RCC 7860 (cell line): ENCODE measurements around the gene LRRC59.
"Not testable (repeated sequence)": the region's sequence is repeated elsewhere in the genome, so short reads cannot be mapped to it uniquely, and the experiment has no call there.

Experiments
- DNase-seq: peaks from one replicate; pipeline ENCODE4 v3.0.0-alpha.2; 2015; ENCODE audit warnings: low spot score
- FAIRE-seq: peaks from 2 replicates; lab custom pipeline; 2012; peaks lifted over from hg19 to GRCh38; lab: Jason Lieb, UNC

LRRC59 gene

DNA sequence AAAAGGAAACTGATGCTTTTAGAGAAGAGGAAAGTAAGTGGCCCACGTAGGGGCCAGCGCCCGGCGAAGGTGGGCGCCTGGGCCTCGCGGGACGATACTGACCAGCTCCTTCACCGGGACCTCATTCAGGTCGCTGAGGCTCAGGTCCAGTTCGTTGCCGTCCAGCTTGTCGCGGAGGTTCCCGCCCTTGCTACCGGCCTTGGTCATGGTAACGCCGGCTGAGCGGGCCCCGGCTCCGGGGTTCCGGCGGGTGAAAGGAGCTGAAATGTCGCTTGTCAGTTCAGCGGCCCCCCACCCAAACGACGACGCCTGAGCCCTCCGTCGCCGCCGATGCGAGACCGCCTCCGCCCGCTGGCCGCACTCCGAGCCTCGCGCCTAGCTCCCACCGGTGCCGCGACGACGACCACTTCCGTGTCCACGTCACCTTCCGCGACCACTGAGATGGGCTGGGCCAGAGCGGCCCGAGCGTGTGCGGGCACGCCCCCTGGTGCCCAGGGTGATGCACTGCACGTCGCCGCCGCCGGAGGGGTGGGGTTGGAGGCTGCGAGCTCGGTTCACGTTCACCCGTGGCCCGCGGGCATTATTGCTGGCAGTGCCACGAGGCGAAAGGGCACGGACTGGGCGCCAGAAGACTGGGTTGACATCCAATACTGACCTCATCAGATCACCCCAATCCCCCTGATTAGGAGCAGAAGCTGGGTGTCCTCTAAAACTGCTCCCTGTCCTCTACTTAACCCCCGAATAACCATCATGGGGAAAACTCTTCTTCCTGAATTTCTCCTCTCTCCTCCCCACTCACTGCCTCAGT, at the start of gene LRRC59:
TSS of gene LRRC59 (minus strand) at position 413 of the 808 bp plus-strand sequence. CDS start at position 207, 206 bp downstream.
- DNase-seq (peak; percentile 72), FAIRE-seq (no peak)

DNA sequence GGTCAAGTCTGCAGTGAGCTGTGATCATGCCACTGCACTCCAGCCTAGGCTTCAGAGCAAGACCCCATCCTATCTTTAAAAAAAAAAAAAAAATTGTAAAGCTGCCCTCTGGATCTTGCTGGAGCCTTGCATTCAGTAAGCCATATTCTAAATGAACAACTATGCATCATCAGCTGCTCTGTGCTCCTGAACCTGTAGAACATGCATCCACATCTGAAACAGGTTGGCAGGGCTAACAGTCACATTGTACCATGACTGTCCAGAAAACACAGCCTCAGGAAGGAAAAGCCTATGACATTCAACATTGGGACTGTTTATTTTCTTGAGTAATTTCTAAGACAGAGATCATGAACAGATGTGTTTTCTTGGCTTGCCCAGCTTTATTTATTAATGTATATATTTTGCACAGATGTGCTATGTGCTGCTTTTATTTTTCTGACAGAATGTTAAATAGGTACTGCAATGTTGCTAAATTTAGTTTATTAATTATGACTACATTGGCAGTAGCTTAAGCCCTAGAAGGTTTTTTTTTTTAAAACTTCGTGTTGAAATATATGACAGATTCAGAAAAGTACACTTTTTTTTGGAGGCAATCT, 48.5 kb upstream of the LRRC59 start:
- DNase-seq (no peak), FAIRE-seq (no peak)

DNA sequence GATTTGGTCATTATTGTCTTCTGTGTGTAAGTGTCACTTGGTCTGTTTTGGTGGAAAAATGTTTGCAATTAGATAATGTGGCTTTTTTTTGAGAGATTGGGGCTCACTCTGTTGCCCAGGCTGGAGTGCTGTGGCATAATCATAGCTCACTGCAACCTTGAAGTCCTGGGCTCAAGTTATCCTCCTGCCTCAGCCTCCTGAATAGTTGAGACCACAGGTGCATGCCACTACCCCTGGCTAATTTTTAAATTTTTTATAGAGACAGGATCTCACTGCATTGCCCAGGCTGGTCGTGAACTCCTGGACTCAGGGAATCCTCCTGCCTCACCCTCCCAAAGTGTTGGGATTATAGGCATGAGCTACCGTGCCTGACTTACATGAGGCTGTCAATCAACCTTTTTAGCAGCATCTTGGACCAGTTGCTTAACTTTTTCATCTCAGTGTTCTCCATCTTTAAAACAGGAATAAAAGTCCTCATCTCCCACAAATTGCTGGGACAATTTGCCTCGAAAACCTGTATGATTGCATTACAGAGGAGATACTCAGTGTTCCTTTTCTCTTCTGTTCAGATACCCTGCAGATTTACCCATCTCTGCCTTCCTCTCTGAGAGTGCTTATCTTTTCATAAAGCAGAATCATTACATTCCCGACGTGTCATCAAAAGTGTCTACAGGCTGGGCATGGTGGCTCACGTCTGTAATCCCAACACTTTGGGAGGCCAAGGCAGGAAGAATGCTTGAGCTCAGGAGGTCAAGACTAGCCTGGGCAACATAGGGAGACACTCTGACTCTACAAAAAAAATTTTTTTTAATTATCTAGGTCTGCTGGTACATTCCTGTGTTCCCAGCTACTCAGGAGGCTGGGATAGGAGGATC, 47.8 kb upstream of the LRRC59 start:
- FAIRE-seq: no peak
- DNase-seq: no peak

DNA sequence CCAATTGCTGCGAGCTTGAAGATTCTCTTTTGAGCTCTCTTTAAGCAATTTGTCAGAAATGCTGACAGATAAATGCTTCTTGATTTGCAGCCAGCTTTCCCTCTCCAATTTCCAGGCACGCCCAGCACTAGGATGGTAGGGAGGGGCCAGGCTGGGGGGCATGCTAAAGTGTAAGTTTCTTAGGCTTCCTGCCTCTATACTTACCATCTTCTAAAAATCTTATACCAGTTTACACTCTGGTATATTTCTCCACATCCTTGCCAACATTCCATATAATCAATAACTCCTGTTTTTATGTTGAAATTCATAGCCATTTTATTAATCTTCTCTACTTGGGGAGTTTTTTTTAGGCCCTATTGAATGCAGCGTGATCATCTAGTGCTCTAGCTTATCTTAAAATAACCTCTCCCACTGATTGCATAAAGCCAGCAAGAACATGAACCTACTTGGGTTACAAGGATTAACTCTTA, 46.2 kb upstream of the LRRC59 start:
- DNase-seq (no peak), FAIRE-seq (no peak)

DNA sequence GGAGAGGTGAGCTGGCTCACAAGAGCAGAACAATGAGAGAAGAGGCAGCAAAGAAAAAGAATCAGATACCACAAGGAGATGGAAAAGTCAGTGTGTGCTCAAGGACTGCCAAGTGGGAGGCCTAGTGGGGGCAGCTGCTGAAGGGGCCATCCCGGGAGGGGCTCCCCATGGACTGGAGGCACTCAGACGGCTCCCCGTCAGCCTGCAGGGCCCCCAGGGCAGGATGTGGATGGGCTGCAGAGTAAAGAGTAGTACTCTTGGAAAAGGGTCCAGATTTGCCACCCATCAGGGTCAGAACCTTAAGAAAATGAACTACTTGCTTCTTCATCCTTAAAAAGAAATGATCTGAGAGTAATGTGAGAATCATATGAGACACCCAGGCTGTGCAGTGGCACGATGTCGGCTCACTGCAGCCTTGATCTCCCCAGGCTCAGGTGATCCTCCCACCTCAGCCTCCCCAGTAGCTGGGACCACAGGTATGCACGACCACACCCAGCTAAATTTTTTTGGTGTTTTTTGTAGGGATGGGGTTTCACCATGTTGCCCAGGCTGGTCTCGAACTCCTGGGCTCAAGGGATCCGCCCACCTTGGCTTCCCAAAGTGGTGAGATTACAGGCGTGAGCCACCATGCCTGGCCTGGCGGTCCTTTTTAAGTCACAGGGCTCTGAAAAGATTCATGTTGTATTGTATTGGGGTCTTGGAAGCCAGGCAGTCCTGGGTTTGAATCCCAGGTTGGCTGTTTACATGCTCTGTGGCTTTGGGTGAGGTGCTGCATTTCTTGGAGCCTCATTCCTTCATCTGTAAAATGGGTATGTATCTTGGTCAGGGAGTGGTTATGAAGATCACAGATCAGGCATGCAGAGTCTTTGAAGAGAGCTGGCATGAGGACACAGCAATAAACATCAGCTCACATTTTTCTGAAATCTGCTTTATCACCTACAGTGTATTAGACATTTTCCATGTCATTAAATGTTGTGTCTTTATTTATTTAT, 43.8 kb upstream of the LRRC59 start:
- DNase-seq (no peak), FAIRE-seq (no peak)

DNA sequence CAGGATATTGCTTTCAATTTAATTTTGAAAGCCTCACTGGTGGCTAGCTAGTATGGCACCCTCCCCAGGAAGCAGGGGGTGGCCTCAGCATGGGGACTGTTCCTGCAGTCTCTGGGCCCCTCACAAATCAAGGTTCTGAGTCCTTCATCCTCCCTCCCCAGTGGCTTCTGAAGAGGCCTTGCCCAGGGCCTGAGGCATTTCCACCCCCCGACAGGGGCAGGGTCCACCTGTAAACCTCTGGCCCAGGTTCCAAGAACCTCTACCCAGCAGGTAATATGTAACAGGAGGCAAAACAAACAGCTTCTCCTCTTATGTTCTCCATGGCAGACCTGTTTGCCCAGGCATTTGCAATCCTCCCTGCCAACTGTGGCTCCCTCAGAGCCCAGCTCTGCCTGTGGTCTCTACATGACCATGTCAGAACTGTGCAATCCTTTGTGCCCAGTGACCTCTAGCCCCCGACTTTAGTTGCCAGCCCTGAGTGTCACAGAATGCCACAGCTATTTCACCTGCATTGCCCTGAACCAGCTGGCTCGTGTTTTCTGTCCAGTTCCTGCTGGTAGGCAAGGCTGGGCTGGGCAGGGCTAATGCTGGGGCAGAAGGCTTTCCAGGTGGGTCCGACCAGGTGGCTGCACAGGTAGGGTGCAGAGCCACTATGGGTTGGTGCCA, 43.0 kb upstream of the LRRC59 start:
- DNase-seq (no peak), FAIRE-seq (no peak)

DNA sequence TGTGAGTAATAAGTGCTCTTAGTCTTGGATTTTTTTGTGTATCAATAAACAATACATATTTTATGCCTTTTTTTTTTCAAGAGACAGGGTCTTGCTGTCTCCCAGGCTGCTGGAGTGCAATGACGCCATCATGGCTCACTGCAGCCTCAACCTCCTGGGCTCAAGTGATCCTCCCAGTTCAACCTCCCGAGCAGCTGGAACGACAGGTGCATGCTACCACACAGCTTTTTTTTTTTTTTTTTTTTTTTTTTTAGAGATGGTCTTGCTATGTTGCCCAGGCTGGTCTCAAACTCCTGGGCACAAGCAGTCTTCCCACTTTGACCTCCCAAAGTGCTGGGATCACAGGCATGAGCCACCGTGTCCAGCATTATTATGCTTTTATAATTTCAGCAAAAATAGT, 41.7 kb upstream of the LRRC59 start:
- no peak for DNase-seq
- FAIRE-seq: no peak

DNA sequence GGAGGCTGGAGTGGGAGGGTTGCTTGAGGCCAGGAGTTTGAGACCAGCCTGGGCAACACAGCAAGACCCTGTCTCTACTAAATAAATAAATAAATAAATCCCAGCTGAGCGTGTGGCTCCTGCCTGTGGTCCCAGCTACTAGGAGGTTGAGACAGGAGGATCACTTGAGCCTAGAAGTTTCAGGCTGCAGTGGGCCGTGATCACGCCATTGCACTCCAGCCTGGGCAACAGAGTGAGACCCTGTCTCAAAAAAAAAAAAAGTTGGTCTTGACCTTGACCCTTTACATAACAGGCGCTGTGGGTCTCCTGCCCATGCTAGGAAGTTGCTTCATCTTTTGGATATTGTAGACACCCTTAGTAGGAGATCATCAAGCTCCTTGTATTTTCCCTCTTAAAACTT, 40.1 kb upstream of the LRRC59 start:
- FAIRE-seq: no peak
- no peak for DNase-seq

DNA sequence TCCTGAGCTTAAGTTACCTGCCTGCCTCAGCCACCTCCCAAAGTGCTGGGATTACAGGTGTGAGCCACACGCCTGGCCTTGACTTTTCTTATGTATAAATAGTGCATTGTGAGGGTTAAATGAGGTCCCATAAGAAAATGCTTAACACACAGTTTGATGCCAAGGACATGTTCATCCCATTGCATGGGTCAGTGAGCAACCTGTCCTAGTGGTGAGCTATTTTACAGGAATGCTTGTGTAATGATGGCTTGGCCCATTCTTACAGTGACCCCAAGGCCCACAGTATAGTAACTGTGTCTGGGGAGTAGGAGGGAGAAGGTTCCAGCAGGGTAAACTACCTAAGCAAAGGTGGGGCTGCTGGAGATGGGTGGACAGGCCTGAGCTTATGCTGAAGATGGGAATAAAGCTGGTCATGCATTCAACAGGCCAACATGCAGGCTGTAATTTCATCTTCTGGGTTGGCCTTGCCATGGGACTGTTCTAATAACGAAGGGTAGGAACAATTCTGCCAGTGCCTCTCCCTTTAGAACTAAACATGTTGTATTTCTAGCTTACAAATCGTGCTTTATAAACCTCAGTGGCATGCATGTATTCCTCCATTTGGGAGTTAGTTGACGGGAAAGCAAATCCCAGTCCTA, 34.9 kb upstream of the LRRC59 start:
- DNase-seq: peak; percentile 41
- peak; percentile 62 for FAIRE-seq

DNA sequence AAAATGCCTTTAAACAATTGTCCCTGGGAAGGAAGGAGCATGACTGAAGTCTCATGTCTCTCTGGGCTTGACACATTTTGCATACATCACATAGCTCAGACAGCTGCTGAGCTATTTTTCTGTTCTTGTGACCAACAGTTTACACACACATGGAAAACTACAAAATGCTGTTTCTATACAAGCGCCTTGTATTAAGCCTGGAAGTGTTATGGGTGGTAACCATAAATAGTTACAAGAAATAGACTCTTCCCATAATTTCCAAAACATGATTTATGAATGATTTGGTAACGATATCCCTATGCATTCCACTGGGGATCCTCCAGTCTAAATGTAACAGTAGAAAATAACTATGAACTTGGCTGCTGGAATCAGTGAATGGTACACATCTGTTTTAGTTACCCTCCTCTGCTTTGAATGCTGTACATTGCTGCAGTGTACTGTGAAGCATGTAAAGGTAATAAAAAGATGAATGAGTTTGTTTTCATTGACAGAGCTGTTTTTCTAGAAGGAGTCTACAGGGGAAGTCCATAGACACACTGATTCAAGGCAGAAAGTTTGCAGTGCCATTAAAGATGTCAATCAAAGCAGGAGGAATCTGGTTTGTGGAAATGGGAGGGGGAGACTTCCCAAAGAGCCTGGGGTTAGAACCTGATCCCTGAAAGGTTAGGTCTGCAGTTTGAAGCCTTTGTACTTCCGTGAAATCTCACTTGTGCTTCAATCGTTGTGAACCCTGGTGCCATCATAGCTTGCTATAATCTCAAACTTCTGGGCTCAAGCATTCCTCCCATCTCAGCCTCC, 33.7 kb upstream of the LRRC59 start:
- DNase-seq (no peak), FAIRE-seq (no peak)

DNA sequence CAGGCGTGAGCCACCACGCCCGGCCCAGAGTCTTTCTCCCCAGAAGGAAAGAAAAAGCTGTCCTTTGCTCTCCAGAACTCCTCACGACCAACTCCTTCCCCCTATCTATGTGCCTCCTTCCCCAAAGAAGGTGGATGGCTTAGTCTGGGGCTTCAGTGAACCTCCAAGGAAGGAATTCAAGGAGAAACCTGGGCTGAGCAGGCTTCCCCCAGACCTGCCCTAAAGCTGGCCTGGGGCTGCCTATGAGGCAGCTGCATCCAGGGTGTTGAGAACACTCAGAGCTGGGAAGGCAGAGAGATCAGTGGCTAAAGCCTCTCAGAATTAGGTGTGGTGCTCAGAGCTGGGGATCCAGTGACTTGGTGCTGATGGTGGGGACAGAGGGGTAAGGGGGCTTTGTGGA, 32.5 kb upstream of the LRRC59 start:
- FAIRE-seq (no peak), DNase-seq (no peak)

DNA sequence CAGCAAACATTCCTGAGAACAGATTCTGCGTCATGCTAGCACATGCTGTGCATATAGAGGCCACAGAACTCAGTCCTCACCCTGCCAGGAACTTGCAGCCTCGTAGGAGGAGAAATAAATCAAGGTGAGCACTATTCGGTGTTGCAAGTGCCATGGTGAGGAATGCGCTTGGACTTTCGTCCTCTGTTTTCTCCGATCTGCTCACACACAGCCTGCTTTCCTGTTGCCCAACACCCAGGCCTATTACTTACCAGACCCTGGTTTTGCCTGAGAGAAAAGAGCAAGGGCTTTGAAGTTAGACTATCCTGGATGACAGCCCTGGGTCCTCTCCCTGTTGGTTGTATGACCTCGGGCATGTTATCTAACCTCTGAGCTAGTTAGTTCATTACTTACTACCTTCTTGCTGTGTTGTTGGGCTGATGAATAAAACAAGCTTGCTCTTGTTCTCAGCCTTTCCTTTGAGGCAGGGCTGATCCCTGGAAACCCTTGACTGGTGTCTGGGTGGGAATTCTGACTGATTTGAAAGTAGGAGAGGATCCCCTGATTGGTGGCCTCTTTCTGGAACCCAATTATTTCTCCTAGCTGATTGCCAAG, 31.6 kb upstream of the LRRC59 start:
- no peak for DNase-seq
- FAIRE-seq: no peak

DNA sequence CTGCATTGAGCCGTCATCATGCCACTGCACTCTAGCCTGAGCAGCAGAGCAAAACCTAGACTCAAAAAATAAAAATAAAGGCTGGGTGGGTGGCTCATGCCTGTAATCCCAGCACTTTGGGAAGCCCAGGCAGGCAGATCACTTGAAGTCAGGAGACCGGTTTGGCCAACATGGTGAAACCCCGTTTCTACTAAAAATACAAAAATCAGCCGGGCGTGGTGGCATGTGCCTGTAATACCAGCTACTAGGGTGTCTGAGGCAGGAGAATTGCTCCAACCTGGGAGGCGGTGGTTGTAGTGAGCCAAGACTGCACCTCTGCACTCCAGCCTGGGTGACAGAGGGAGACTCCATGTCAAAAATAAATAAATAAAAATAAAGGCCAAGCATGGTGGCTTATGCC, 30.8 kb upstream of the LRRC59 start:
- not testable (repeated sequence) for FAIRE-seq, DNase-seq

DNA sequence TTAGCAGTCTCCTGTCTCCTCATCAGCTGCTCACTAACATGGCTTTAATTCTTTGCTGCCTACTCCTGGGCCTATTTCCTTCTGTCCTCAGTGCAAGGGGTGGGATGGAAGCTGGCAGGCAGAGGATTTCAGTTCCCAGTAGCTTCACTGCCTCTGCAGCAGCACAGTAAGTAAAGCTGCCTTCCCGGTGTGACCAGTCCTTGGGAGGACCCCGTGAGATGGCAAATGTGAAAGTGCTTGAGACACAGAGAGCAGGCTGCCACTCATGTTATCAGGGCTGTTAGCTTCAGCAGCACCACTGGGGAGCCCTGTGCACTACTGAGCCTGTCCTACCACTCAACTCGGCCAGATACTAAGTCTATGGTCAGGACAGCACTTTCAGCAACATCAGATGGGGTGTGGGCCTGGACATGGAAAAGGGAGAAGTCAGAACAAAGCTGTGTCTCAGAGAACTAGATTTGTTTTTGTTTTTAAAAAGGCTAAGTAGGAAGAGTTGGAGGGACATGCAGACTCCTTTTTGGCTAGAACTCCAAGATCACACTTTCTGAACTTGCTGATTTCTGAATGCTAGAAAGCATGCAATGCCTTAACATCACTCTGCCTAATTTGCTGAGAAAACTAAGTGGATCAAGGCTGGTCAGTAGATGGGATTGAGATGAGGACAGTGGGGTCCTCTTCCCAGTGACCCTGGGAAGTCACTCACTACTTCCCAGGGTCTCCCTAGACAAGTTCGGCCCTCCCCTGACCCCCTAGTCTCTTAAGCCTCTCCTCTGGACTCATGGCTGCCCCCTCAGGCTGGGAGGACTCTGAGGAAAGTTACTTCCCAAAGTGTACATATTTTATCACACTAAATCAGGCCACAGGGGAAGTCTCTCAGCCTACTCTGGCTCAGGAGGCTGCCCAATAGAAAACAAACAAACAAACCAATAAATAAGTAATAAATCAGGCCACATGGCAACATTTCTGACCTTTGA, 29.8 kb upstream of the LRRC59 start:
- FAIRE-seq (no peak), DNase-seq (peak; percentile 20)

DNA sequence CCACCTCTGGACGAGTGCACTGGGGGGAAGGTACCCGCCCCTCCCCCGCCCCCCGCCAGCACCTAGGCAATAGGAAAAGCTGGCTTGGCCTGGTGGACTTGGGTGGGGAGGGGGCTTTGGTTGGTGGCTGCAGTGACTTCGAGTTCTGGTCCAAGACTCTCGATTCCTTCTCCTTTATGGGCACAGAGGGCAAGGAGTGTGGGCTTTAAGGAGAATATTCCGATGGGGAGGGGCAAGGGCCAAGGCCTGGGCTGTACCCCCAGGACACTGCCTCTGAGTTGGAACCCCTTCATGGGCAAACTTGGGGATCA, 29.1 kb upstream of the LRRC59 start:
- FAIRE-seq: no peak

DNA sequence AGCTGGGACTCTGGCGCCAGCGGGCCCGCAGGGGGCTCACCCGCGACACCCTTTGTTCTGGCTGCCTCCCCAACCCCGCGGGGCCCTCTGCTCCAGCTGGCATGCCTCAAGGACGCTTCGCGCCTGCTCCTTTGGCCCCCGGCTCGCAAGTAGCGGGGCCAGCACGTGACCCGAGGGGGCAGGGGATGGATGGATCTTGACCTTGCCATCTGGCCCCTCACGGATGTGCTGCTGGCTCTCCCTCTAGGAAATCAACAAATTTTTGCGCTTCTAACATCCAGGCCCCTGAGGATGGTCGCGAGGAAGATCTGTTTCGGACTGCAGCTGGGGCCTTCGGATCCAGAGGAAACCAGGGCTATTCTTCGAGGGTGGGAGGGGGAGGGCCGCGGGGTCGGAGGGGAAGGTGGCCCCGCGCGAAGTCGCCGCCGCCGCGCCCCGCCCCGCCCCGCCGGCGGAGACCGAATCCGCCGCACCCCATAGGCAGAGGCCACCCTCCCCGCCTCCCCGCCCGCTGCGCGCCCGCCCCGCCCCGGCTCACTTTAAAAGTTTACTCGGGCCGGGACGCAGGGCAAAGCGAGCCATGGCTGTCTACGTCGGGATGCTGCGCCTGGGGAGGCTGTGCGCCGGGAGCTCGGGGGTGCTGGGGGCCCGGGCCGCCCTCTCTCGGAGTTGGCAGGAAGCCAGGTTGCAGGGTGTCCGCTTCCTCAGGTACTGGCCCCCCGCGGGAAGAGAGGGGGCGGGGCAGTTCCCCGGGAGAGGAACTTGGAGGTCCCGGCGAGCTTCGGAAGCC, 28.6 kb upstream of the LRRC59 start, which contains the start of gene ACSF2:
TSS of gene ACSF2 (plus strand) at position 537 of the 790 bp plus-strand sequence. CDS start at position 581, 44 bp downstream.
- FAIRE-seq: no peak
- DNase-seq: no peak

More for the DNA sequence above, 29.1 kb upstream of the LRRC59 start:
- DNase-seq: no peak
